GM21717 (cell line): ENCODE measurements around the gene SLC2A4.
"Not testable (repeated sequence)": the region's sequence is repeated elsewhere in the genome, so short reads cannot be mapped to it uniquely, and the experiment has no call there.

ENCODE experiments used
- ATAC-seq: cut with Tn5 transposase; IDR thresholded peaks from one replicate; pipeline ENCODE4 v1.9.1; 2021; ENCODE audit warnings: mild to moderate bottlenecking, moderate library complexity; ENCODE audit not compliant: unreplicated experiment

The SLC2A4 gene

DNA sequence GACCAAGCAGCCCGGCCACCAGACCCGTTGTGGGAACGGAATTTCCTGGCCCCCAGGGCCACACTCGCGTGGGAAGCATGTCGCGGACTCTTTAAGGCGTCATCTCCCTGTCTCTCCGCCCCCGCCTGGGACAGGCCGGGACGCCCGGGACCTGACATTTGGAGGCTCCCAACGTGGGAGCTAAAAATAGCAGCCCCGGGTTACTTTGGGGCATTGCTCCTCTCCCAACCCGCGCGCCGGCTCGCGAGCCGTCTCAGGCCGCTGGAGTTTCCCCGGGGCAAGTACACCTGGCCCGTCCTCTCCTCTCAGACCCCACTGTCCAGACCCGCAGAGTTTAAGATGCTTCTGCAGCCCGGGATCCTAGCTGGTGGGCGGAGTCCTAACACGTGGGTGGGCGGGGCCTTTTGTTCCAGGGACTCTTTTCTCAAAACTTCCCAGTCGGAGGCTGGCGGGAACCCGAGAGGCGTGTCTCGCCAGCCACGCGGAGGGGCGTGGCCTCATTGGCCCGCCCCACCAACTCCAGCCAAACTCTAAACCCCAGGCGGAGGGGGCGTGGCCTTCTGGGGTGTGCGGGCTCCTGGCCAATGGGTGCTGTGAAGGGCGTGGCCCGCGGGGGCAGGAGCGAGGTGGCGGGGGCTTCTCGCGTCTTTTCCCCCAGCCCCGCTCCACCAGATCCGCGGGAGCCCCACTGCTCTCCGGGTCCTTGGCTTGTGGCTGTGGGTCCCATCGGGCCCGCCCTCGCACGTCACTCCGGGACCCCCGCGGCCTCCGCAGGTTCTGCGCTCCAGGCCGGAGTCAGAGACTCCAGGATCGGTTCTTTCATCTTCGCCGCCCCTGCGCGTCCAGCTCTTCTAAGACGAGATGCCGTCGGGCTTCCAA, at the start of gene SLC2A4:
Gene SLC2A4 (plus strand): TSS at position 645 of the 879 bp plus-strand sequence. CDS start 217 bp downstream, at position 862.
- peak; percentile 69 for ATAC-seq

DNA sequence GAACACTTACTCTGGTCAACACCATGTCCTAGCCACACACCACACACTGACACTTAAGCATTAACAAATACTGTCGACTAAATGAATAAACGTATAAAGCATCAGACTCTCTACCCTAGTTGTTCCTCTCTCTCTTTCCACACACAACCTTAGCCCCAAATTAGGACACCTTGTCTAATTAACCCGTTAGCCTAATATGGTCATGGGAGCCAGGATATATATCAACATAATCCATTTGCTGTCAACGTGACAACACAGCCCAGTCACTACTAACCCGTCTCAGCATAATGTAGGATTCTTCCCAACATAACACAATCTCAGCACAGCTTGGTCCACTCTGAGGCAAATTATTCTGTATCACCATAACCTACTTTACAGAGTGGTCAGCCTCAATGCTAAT, 49.4 kb upstream of the SLC2A4 start:
- no peak for ATAC-seq

DNA sequence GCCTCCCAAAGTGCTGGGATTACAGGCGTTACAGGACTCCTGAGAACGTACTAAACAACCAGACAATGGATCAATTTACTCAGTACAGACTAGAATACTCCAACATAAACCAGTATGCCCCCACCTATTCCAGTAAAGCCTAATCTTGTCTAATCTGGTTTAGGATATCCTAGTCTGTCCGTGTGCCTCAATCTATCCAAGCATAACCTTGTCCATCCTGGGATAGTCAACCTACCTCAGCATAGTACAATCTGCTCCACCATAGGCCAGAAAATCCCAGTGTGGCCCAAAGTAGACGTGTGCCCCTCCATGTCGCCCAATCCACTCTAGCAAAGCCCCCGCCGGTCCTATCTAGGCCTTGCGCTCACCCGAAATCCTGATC, 47.8 kb upstream of the SLC2A4 start:
- ATAC-seq: no peak

DNA sequence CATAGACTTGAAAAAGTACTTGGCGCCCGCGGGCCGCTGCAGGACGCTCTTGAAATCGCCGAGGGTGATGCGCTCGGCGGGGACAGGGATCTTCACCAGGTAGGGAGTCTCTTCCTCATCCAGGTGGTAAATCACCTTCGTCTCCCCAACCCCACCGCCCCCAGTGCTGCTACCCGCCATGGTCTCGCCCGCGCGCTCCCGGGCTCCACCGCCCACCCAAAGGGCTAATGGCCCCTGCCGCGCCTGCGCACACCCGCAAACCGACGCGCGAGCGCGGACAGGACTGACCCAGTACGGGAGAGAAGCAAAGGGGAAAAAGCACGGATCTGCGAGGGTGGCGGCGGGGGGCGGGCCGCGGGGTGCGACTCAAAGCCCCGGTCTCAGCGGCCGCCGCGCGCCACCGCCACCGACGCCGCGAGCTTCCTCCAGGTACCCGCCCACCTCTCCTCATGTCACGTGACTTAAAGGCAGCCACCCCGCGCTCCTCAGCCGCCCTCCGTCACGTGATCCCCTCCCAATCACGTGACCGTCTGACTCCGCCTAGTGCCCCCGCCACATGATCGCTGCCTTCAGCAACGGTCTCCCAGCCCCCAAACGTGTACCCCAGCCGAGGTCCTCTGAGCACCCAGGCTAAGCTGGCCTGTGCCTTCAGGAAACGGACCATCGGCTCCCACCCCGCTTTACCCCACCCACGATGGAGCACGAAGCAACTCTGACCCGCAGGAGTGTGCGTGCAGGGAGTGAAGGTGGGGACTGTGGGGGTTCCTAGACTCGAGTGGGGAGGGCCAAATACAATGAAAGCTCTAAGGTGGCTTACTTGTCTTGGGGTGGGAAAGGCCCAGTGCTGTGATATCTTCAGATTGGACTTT, 47.2 kb upstream of the SLC2A4 start, which contains the start of gene DVL2:
Gene DVL2 (minus strand): TSS at position 435 of the 869 bp plus-strand sequence. CDS start 255 bp downstream, at position 180.
- ATAC-seq: peak; percentile 31

DNA sequence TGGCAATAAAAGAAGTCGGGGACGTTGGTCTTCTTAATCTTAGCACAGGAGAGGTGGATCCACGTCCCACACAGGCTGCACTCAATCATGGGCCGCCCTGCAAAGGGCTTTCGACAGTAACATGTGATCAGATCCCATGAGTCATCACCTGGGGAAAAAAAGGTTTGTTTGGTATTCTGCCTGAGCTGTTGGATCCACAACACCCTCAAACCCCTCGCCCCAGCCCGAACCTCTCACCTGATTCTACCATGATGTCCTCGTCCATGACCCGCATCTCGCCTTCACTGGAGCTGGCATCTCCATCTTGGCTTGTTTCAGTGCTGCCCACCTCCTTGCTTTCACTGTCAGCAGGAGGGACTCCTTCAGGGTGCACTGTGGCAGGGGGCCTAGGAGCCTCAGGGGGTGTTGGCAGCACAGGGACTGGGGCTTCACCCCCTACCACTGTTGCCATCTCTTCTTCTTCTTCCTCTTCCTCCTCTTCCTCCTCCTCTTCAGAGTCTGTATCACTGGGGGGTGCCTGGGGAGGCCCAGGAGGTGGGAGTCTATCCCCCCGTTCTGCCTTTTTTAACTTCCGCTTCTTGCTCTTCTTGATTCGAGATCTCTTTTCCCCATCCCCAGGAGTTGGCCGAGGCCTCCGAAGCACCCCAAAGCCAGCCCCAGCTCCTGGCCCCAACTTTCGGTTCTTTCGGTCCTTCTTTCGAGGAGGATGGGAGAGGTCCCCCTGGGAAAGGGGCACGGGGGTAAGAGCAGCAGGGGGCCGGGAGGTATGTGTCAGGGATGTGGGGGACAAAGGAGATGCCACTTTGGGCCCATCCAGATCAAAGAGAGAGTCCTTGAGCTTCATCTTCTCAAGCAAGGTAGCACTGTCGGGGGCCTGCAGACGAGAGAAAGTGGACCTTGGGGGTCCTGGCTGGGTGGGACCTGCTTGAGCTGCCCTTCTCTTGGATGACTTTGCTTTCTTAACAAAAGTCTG, 45.5 kb upstream of the SLC2A4 start:
- no peak for ATAC-seq

DNA sequence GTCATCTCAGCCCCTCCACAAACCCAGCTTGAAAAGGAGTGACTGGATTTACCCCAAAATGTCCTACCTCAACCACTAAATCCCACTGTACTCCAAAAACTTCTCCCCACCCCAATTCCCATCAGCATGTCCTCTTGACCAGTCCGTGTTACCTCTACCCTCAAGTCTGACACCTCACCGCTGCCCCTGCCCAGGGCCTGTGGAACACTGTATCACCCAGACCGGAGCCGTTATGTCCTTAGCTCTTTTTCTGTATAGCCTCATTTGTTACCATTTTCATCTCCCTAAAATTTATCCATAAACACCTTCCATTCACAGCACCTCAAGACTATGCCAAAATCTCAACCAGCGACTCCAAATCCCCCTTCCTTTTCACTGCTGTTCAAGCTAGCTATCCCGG, 44.7 kb upstream of the SLC2A4 start:
- ATAC-seq: no peak

DNA sequence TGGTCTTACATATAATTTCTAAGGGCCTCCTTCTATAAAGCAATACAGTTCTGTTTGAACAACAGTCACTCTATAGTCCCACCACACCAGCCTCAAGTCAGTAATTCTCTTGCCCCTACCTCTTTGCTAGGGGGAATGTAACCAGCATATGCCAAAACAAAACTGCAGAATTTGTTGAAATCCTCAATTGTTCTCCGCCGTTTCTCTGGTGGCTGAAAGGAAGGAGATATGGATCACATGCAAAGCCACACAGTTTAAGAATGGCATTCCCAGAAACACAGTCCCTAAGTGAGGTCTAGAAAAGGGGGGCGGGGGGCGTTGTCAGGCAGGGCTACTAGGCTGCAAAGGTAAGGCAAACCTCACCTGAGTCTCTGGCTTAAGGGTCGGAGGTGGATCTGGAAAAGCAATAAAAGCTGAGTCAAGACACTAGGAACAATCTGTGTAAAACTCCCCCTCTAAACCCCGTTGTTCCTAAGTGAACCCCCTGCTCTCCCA, 44.2 kb upstream of the SLC2A4 start:
- no peak for ATAC-seq

DNA sequence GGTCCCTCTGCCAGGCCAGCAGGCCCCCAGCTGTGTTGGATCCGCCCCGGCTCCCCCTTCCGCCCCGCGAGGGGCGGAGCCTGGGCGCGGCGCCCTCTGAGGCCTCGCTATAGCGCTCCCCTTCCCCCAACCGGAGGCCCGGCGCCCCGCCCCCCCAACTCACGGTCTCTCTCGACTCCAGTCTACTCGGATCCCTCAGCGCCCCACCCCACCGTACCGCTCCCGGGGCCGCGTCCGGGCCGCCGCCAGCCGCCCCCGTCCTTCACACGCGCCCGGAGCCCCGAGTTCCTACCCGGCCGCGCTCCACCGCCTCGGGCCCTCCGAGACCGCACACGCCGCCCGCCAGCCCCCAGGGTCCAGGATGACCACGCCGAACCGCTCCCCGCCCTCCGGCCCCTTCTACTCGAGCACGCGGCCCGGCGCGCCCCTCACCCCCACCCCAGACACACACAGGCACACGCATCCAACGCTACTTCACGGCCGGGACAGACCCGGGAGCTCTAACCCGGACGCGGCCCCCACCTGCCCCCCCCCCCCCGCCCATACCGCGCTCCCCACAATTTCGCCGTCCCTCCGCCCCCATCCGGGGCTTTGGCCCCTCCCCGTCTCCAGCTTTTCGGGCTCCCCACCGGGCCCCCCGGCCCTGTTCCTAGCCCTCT, 43.6 kb upstream of the SLC2A4 start:
- no peak for ATAC-seq

DNA sequence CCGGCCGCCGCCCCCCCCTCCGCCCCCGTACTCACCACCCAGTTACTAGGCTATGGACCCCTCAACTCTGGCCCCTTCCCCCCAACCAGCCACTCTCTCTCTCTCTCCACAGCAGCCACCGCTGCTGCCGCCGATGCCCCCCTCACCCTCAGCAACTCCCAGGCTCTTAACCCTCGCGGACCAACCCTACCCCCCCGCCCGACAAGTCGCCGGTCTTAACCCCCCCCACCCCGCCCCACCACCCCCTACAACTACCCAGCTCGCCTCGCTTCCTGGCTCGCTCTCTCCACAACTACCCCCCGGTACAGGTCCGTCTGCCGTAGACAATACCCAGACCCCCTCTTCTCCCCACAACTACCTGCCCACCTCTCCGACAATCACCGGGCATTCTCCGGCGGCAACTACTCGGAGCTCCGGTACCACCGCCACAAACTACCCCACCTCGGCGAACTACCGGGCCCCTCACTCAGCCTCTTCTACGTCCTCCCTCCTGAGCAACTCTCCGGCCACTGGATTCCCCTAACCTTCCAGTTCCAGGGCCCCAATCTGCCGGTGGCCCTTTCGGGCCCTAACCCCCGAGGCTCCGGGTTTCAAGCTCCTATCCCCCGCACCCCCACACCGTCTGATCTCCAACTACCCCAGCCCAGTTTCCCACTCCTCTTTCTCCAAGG, 43.0 kb upstream of the SLC2A4 start:
- ATAC-seq: no peak

DNA sequence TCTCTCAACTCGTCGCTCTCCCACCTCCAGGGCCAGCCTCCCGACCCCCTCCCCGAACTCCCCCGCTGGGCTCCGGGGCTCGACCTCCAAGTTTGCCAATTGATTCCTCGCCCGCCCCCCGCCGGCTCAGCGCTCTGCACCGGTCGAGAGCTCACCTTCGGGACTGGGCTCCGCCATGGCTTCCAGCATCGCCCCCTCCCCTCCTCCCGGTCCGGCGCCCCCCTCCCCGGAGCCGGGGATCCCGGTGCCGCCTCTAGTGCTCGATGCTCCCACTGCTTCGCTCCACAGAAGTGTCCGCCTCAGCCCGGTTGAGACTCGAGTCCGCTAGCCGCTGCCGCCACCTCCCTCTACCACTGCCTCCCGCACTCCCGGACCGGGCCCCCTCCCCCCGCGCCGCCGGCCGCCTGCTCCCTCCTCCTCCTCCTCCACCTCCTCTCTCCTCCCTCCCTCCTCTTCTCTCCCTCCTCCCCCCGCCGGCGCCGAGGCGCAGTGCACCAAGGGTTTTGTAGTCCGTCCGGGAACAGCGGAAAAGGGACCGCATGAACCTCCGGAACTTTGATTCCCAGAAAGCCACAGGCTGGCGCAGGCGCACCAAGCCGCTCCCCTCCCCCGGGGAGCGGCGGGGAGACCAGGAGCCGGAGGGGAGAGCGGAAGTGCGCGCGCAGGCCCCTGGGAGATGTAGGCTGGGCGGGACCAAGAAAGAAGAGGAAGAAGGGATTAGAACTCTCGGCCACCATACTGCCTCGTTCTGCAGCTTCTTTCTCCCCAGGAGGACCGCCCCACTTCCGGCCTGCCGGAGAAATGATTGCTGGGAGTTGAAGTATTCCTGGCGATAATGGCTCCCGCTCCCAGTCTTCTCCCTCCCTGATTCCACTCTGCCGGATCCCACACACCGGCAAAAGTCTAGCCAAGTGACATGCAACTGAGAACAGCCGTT, 42.2 kb upstream of the SLC2A4 start, which contains the start of gene PHF23:
Gene PHF23 (minus strand): TSS at position 367 of the 937 bp plus-strand sequence. CDS start 178 bp downstream, at position 189.
- peak; percentile 37 for ATAC-seq

DNA sequence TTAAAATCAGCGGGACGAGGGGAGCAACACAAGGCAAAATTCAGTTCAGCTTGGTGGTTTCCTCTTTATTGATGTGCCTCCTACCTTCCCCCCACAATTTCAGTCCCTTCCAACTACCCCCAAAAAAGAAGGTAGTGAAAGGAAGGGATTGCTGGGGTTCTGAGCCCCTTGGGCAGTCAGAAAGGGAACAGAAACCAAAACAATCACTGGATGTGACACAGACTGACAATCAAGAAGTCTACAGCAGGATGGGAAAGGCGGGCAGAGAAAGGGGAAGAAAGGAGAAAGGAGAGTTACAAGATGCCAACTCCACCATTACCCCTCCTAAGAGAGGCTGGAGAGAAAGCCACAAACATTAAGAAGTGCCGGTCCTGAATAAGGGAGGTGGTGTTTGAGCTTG, 41.1 kb upstream of the SLC2A4 start:
- no peak for ATAC-seq

DNA sequence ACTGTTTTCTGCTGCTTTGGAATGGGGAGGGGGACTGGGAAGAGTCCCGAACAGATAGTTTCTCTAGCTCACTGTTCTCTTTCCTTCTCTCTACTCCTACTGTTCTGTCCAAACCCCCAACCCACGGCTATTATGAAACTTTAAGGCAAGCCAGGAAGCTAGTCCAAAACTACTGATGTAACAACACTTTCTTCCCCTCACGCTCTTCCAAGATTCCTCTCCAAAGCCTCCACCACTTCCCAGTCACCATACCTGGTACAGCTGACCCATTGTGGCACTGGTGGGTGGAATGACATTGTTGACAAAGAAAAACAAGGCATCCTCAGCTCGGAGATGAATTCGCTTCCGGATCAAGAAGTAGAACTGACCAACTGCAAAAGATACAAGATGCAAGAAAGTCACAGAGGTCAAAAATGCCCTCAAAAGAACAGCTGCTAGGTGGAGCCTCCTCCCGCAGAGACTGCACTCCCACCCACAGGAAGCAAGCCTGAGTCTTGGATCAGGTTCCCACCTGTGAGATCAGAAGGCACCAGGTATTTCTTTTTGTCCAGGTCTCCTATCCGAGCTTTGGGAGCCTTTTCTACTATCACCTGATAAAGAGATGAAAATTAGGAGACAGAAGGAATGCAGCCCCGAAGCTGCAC, 40.3 kb upstream of the SLC2A4 start:
- ATAC-seq: no peak

DNA sequence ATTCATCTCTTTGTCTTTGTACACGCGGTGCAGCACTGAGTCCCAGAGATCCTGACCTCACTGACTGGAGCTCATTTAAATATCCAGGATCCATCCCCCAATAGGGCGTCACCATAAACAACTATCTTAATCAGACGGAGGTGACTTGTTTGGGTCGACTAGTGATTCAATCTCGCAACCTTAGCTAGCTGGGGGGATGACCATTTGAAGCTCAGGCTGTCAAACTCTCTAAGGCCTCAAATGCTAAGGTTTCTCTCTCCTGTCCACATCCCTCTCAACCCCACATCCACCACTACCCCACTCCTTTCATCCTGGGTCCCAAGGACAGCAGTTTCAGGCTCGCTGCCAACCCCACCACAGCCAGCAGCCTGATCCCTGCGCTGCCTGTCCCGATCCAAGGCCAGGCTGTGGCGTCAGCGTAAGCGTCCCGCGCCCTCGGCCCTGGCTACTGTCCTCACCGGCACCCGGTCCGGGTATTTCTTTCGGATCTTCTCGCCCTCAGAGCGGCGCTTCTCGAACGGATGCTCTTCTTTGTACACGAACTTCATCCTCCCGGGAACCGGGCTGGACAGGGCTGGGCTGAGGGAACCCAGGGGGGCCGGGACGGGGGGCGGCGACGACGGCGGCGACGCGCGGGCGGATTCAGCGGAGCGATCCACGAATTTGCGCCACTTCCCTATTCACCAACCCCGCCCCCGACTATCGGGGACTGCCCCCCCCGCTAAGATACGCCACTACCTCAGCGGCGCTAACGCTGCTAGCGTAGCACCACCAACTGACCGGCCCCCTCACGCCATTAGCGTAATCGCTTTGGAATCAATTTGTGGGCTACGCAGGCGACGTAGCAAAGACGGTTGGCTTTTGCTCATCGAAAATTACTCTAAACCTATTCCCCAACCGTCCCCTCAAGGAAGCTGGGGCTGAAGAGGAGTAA, 39.5 kb upstream of the SLC2A4 start, which contains the start of gene GABARAP:
Gene GABARAP (minus strand): TSS at position 667 of the 934 bp plus-strand sequence. CDS start 119 bp downstream, at position 548.
- peak; percentile 27 for ATAC-seq

DNA sequence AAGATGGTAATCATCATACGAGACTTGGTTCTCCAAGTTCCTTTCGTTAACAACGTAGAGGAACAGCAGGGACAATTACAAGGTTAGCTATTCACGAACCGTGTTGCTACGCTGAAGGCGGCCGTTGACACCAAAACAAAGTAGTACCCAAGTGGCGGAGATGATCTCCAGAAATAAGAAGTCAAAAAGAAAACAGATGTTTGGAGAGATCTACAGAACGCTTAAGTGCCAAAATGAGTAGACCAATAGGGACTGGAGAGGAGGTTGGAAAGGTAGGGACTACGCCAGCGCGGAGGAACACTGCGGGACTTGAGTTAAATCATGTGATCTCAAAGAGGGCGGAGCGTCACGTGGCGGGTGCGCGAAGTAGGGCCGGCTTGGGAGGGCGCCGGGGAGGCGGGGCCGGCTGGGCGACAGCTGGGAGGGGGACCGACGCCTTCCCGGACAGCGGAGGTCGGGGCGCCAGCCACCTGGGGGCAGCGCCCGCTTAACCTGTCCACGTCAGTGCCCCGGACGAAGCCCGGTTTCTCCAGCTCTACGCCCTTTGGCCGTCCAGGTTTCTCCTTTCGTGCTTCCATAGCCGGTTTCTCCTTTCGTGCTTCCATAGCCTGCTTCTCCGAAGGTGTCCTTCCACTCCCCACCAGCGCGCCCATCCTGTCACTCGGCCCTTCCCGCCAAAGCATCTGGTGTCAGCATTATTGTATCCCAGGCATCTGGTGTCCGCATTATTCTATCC, 38.6 kb upstream of the SLC2A4 start:
- ATAC-seq: peak; percentile 38

DNA sequence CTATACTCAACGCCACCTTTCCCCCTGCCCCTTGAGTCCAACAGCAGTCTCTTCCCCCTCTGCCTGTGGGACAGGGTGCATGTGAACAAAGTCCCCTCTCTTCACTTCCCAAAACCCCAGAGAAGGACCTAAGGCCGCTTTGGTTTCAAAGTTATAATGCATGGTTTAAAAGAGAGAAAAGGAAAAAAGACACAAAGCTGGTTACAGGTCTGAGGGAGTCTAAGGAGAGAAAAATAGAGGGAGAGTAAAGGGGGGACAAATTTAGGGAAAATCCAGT, 38.1 kb upstream of the SLC2A4 start:
- ATAC-seq: no peak

DNA sequence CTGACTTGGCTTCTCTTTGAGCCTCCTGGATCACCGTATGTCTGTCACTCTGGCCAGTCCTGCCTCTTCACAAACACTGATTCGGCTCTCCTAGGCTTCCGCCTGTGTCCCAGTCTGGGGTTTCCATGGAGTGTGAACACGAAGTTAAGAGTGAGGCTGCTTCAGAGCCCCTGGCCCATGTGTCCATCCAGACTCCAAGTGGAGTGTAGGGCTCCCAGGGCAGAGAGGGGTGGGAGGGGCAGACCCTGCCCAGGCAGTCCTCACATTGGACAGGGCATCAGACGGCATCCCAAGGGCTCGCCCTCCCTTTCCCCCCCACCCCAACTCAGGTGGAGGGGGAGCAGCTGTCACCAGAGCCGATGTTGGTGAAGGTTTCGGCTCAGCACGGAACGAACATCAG, 37.7 kb upstream of the SLC2A4 start:
- ATAC-seq: not testable (repeated sequence)
